B cell (primary cell): ENCODE data around the gene YPEL4. TPM values are rescaled to one million over a fixed set of nuclear protein-coding genes. Genes with fewer than 3 reads are reported as not detected.

Source experiments
- ATAC-seq: fragments of 200-7000 bp; cut with Tn5 transposase; one replicate; pipeline ENCODE4 v1.10.0; 2021; ENCODE audit warnings: low read depth, mild to moderate bottlenecking, moderate number of reproducible peaks, moderate library complexity
- CTCF ChIA-PET: fragments of 350-600 bp; sonication (Branson Sonifier 250); formaldehyde crosslinking; loops from one replicate; lab custom pipeline; 2021; ENCODE audit warnings: antibody characterized with exemption, inconsistent platforms; lab: Charles Lee
- POLR2A ChIA-PET: fragments of 350-600 bp; sonication (Branson Sonifier 250); formaldehyde crosslinking; loops from one replicate; lab custom pipeline; 2021; ENCODE audit warnings: antibody characterized with exemption; lab: Charles Lee
- DNase-seq: peaks from one replicate; pipeline ENCODE4 v3.0.0; 2013
- H2AFZ ChIP-seq: 2 replicates; pipeline ENCODE4 v1.6.1; 2012; ENCODE audit warnings: mild to moderate bottlenecking, low read depth, low read length; ENCODE audit not compliant: insufficient read depth, poor library complexity, severe bottlenecking
- H3K27ac ChIP-seq, 2 donors: 1 replicate in 1 of 2; 2 replicates in 1 of 2; pipeline ENCODE4 v1.5.1; 2012 to 2013; ENCODE audit warnings: low read length in 2 of 2, mild to moderate bottlenecking in 2 of 2, moderate library complexity in 1 of 2
- H3K27me3 ChIP-seq, 4 experiments: fragments of 200-600 bp in 1 of 4; sonication (generic) in 1 of 4; replicated peaks in 1 of 4; 1 replicate in 2 of 4; 2 replicates in 2 of 4; pipeline versions ENCODE4 v1.6.1 to v1.7.0; 2013 to 2016; ENCODE audit warnings: low read length in 3 of 4, mild to moderate bottlenecking in 2 of 4, mixed read lengths in 1 of 4, moderate library complexity in 1 of 4; ENCODE audit not compliant: insufficient read depth in 4 of 4, control insufficient read depth in 3 of 4; ENCODE audit errors: control extremely low read depth in 1 of 4
- H3K36me3 ChIP-seq, 2 experiments: replicated peaks in 1 of 2; 1 replicate in 1 of 2; 2 replicates in 1 of 2; pipeline versions ENCODE4 v1.6.1 to v1.7.1; 2013; ENCODE audit warnings: low read length in 1 of 2; ENCODE audit not compliant: insufficient read depth in 2 of 2, control insufficient read depth in 1 of 2; ENCODE audit errors: control extremely low read depth in 1 of 2, extremely low read depth in 1 of 2
- H3K4me1 ChIP-seq, 2 donors: fragments of 200-600 bp in 1 of 2; sonication (generic) in 1 of 2; 1 replicate in 1 of 2; 2 replicates in 1 of 2; pipeline versions ENCODE4 v1.5.1 to v1.6.1; 2013 to 2017; ENCODE audit warnings: low read length in 2 of 2; ENCODE audit not compliant: control insufficient read depth in 2 of 2, insufficient read depth in 2 of 2
- H3K4me2 ChIP-seq: replicated peaks from 2 replicates; pipeline ENCODE3; 2012; ENCODE audit warnings: mild to moderate bottlenecking, low read depth, low read length; ENCODE audit not compliant: poor library complexity, severe bottlenecking
- H3K4me3 ChIP-seq, 5 experiments: fragments of 200-600 bp in 1 of 5; sonication (generic) in 1 of 5; 1 replicate in 3 of 5; 2 replicates in 2 of 5; pipeline versions ENCODE4 v1.5.1 to v1.7.0; 2011 to 2016; ENCODE audit warnings: low read length in 4 of 5, mild to moderate bottlenecking in 4 of 5, low read depth in 2 of 5, control low read depth in 1 of 5, moderate library complexity in 1 of 5; ENCODE audit not compliant: insufficient read depth in 1 of 5; ENCODE audit errors: control extremely low read depth in 1 of 5, extremely low read depth in 1 of 5
- H3K79me2 ChIP-seq: fragments of 200-600 bp; sonication (generic); one replicate; pipeline ENCODE4 v1.6.0; 2016; ENCODE audit warnings: low read length; ENCODE audit not compliant: control insufficient read depth, insufficient read depth
- H3K9ac ChIP-seq: fragments of 200-600 bp; sonication (generic); 2 replicates; pipeline ENCODE4 v1.6.1; 2017; ENCODE audit warnings: mild to moderate bottlenecking, low read length, moderate library complexity
- H3K9me3 ChIP-seq, 3 donors: one replicate each; pipeline versions ENCODE4 v1.6.1 to v1.7.1; 2013; ENCODE audit warnings: low read length in 2 of 3; ENCODE audit not compliant: control insufficient read depth in 2 of 3, insufficient read depth in 1 of 3; ENCODE audit errors: control extremely low read depth in 1 of 3
- H4K20me1 ChIP-seq: 2 replicates; pipeline ENCODE4 v1.6.0; 2012; ENCODE audit warnings: mild to moderate bottlenecking, low read length; ENCODE audit not compliant: insufficient read depth, control insufficient read depth, poor library complexity, severe bottlenecking
- H3K27ac Mint-ChIP-seq: one replicate; pipeline ENCODE4 v1.8.0; 2021; ENCODE audit warnings: mixed read lengths
- H3K27me3 Mint-ChIP-seq: one replicate; pipeline ENCODE4 v1.8.0; 2021; ENCODE audit warnings: mixed read lengths
- H3K4me1 Mint-ChIP-seq: one replicate; pipeline ENCODE4 v1.8.0; 2021; ENCODE audit warnings: mixed read lengths
- H3K4me3 Mint-ChIP-seq: one replicate; pipeline ENCODE4 v1.8.0; 2021; ENCODE audit warnings: mixed read lengths
- H3K9me3 Mint-ChIP-seq: one replicate; pipeline ENCODE4 v1.8.0; 2022; ENCODE audit warnings: mixed read lengths; ENCODE audit not compliant: insufficient read depth
- EZH2 ChIP-seq: IDR thresholded peaks from 2 replicates; pipeline ENCODE4 v1.6.1; 2012; ENCODE audit warnings: borderline replicate concordance, low read depth, mild to moderate bottlenecking, moderate library complexity, low read length; ENCODE audit not compliant: insufficient read depth, poor library complexity, severe bottlenecking
- WGBS: methylation state at CpG from one replicate; pipeline ENCODE4 v1.1.5; 2013; ENCODE audit warnings: missing lambda C conversion rate; ENCODE audit not compliant: insufficient coverage; 5-methylcytosine and 5-hydroxymethylcytosine counted together
- intact Hi-C: fragments of 100-400 bp; cut with micrococcal nuclease; formaldehyde crosslinking; loops from one replicate; pipeline ENCODE4 v1.10.0; 2022
- polyA plus RNA-seq: library from polyadenylated mRNA; depleted of rRNA; stranded (reverse); fragments of >200 nt; gene quantifications from 2 replicates; pipeline ENCODE4 v1.2.3, GENCODE V29; 2012
- total RNA-seq, 2 donors: library from RNA; stranded (reverse); fragments of 120-200 nt in 1 of 2; gene quantifications; 1 replicate in 1 of 2; 2 replicates in 1 of 2; pipeline versions ENCODE4 v1.2.3 to v1.2.4, GENCODE V29; 2013 to 2022
- TF ChIP-seq, protein P1 (sequence below): fragments of 200-600 bp; IDR thresholded peaks from one replicate; pipeline ENCODE4 v1.8.0; 2022; ENCODE audit warnings: antibody characterized with exemption, mild to moderate bottlenecking

The YPEL4 gene
- total and polyA plus RNA-seq, 2 donors (not counting 1 experiment from before 2014, with no cell fraction given), result 0.03 to 1.1 TPM

DNA sequence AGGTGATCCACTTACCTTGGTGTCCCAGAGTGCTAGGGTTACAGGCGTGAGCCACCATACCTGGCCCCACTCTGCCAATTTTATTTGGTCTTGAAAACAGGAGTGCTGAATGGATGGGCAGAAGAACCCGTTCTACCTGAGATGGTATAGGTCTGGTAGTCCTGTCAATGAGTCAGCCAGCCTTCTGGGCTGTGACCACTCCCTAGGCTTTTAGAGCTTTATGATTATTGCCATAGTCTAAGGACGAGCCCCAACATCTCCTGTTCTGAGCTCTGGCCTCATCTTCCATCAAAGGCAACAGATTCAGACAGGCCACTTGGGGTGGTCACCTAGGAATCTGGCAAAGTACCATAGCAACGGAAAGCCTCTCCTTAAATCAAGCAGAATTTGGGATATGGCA is 29.7 kb upstream of the YPEL4 start:
- Histone ChIP-seq H3K79me2 (peaks cover 99% of the 10 kb centered on the region), H3K4me2 (no peak overlapping the region), H3K4me1 (peaks cover 0 to 3% of the 10 kb centered on the region in 2 donors), H4K20me1 (peaks cover 62% of the 10 kb centered on the region), H3K36me3 (peaks cover 12 to 60% of the 10 kb centered on the region in 2 experiments), H3K9ac (no peak overlapping the region), H2AFZ (no peak overlapping the region), H3K27me3 (no peaks in the 10 kb centered on the region), H3K4me3 (no peak overlapping the region), H3K27ac (no peak overlapping the region), H3K9me3 (no peaks in the 10 kb centered on the region)
- peaks cover 37% of the 10 kb centered on the region for H3K4me1 Mint-ChIP-seq
- ChIA-PET CTCF (no interaction called here), POLR2A (no interaction called here)
- WGBS, result 100% methylated on average over 3 of the region's 4 CpGs
- H3K27me3 Mint-ChIP-seq, result no peaks in the 10 kb centered on the region
- ATAC-seq (no peak), DNase-seq (no peak)
- no peak overlapping the region for H3K27ac Mint-ChIP-seq
- H3K4me3 Mint-ChIP-seq, result no peak overlapping the region
- intact Hi-C loops, result no loop called here
- TF ChIP-seq EZH2, result no peak
- TF ChIP-seq, protein P1, sequence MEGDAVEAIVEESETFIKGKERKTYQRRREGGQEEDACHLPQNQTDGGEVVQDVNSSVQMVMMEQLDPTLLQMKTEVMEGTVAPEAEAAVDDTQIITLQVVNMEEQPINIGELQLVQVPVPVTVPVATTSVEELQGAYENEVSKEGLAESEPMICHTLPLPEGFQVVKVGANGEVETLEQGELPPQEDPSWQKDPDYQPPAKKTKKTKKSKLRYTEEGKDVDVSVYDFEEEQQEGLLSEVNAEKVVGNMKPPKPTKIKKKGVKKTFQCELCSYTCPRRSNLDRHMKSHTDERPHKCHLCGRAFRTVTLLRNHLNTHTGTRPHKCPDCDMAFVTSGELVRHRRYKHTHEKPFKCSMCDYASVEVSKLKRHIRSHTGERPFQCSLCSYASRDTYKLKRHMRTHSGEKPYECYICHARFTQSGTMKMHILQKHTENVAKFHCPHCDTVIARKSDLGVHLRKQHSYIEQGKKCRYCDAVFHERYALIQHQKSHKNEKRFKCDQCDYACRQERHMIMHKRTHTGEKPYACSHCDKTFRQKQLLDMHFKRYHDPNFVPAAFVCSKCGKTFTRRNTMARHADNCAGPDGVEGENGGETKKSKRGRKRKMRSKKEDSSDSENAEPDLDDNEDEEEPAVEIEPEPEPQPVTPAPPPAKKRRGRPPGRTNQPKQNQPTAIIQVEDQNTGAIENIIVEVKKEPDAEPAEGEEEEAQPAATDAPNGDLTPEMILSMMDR, result no peak
- no peaks in the 10 kb centered on the region for H3K9me3 Mint-ChIP-seq

DNA sequence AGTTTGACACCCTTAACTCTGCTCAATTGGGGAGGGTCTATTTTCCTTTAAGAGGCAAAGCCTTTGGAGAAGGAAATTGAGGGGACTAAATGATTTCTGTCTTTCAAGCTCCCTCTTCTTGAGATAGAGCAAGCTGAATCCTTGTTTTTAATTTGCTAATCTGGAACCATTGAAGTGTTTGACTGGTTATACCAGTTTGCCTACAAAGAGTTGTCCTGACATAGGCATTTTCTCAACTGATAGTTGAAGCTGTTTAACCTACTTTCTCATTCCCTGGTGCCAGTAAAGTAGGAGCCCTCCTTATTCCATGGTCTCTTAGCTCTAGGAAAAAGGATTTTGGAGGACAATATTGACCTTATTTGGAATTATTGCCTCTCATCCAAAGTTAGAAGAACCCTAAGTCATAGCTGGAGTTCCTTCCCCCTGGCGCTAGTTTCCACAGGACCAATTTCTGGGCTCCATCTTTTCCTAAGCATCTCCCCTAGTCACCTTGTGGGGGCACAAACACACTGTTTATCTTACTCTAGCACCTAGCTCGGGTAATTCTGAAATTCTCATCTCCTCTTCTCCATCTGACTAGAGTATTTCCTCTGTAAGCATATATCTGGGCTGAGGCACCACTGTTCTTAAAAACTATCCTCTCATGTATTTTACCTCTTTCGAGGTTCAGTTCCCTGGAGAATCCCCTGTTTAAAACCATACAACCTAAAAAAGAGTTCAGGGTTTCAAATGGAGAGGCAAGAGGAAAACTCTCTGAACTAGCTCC is 25.6 kb upstream of the YPEL4 start:
- peaks cover 0 to 8% of the 10 kb centered on the region in 2 donors for H3K4me1 ChIP-seq
- H3K27ac ChIP-seq, result peak overlapping the region in 1 of 2 donors; percentile 20
- WGBS, result 80% methylated on average over 2 of the region's 3 CpGs

More for the DNA sequence above, 25.6 kb upstream of the YPEL4 start:
- ATAC-seq (no peak), DNase-seq (no peak)
- ChIA-PET CTCF (interaction anchor here (0.5 to 1.4 kb wide), 4 partner anchors 12 to 141 kb away, joined by 4 to 7 read pairs (median 6); no protein-coding TSS in a partner anchor), POLR2A (no interaction called here)
- Histone ChIP-seq H3K9me3 (no peaks in the 10 kb centered on the region), H3K4me2 (no peak overlapping the region), H3K4me3 (no peak overlapping the region), H3K27me3 (no peaks in the 10 kb centered on the region), H3K9ac (no peak overlapping the region), H3K79me2 (peaks cover 99% of the 10 kb centered on the region), H4K20me1 (peaks cover 78% of the 10 kb centered on the region), H2AFZ (no peak overlapping the region), H3K36me3 (peaks cover 0 to 59% of the 10 kb centered on the region in 2 experiments)
- no peak for TF ChIP-seq EZH2
- TF ChIP-seq, protein P1, result no peak
- H3K4me3 Mint-ChIP-seq, result no peak overlapping the region
- no peaks in the 10 kb centered on the region for H3K9me3 Mint-ChIP-seq
- peaks cover 49% of the 10 kb centered on the region for H3K4me1 Mint-ChIP-seq
- intact Hi-C loops, result no loop called here
- no peak overlapping the region for H3K27ac Mint-ChIP-seq
- no peaks in the 10 kb centered on the region for H3K27me3 Mint-ChIP-seq
